Measurements from ENCODE around the gene ANKHD1.
"Not testable (repeated sequence)": the region's sequence is repeated elsewhere in the genome, so short reads cannot be mapped to it uniquely, and the experiment has no call there.

- not testable (repeated sequence) for TF ChIP-seq CTCF, EP300 (IDR thresholded peaks at IDR 0.05)
Observed at GRCh38 chr5:140579188-140579747, 177.6 kb downstream of the ANKHD1 start.

All from ovary (tissue), 3 donors.